ENCODE data around the gene DAND5.

DAND5 gene

GRCh38 chr19:12969292-12969988 lies at the start of gene DAND5:
DAND5 (plus strand) TSS chr19:12969576; CDS start chr19:12969661, 85 bp downstream.
- DNase-seq = no peak

- DNase-seq = no peak
Measured at GRCh38 chr19:12921047-12921446, 48.3 kb upstream of the DAND5 start.

- no peak for DNase-seq
Measured at GRCh38 chr19:12922959-12923358, 46.4 kb upstream of the DAND5 start.

- no peak for DNase-seq
Measured at GRCh38 chr19:12924621-12925310, 44.6 kb upstream of the DAND5 start.

- no peak for DNase-seq
Measured at GRCh38 chr19:12930002-12930645, 39.3 kb upstream of the DAND5 start.

GRCh38 chr19:12932392-12933286 lies 36.7 kb upstream of the DAND5 start:
- no peak for DNase-seq

GRCh38 chr19:12933287-12934072 lies 35.9 kb upstream of the DAND5 start, which contains the start of gene FARSA:
FARSA (minus strand) TSS chr19:12933711; CDS start chr19:12933696, 15 bp downstream.
- peak; percentile 73 to 85 (median 81) for DNase-seq

- no peak for DNase-seq
Measured at GRCh38 chr19:12935071-12935470, 34.3 kb upstream of the DAND5 start.

- peak in 1 of 6 experiments; percentile 15 for DNase-seq
Measured at GRCh38 chr19:12936582-12936981, 32.8 kb upstream of the DAND5 start.

GRCh38 chr19:12937093-12937926 lies 32.1 kb upstream of the DAND5 start:
- DNase-seq = peak in 1 of 6 experiments; percentile 31

GRCh38 chr19:12937927-12938778 lies 31.2 kb upstream of the DAND5 start, which contains the start of gene CALR:
CALR (plus strand) TSS chr19:12938609; CDS start chr19:12938680, 71 bp downstream.
- DNase-seq = peak; percentile 97 to 99 (median 99)

GRCh38 chr19:12938779-12939601 lies 30.4 kb upstream of the DAND5 start:
- peak; percentile 15 to 79 (median 44) for DNase-seq

- no peak for DNase-seq
Measured at GRCh38 chr19:12939975-12940423, 29.4 kb upstream of the DAND5 start.

- DNase-seq = no peak
Measured at GRCh38 chr19:12940897-12941296, 28.5 kb upstream of the DAND5 start.

GRCh38 chr19:12943437-12944044 lies 25.8 kb upstream of the DAND5 start:
- no peak for DNase-seq

GRCh38 chr19:12944104-12944674 lies 25.2 kb upstream of the DAND5 start:
- no peak for DNase-seq

GRCh38 chr19:12945479-12946091 lies 23.8 kb upstream of the DAND5 start, which contains the start of gene RAD23A:
RAD23A (plus strand) TSS chr19:12945862; CDS start chr19:12945949, 87 bp downstream.
- peak; percentile 92 to 97 (median 95) for DNase-seq

All from stimulated activated naive CD4-positive, alpha-beta T cell (primary cell).